HL-60 (cell line): Measurements from ENCODE around the gene ARID1B.

Source experiments
- DNase-seq, 2 experiments: peaks; one replicate each; pipeline ENCODE4 v3.0.0-alpha.2; 2010 to 2020; ENCODE audit warnings: low read depth in 1 of 2, low spot score in 1 of 2
- H3K27ac ChIP-seq: fragments of 250-450 bp; sonication (Bioruptor Pico); replicated peaks from 2 replicates; pipeline ENCODE4 v1.5.1; 2020; ENCODE audit warnings: mild to moderate bottlenecking, moderate library complexity
- H3K27me3 ChIP-seq: fragments of 250-450 bp; sonication (Bioruptor Pico); 2 replicates; pipeline ENCODE4 v1.5.1; 2021; ENCODE audit warnings: mild to moderate bottlenecking, moderate library complexity; ENCODE audit not compliant: insufficient read depth, poor library complexity, severe bottlenecking
- H3K4me3 ChIP-seq: replicated peaks from 2 replicates; pipeline ENCODE4 v1.5.1; 2011; ENCODE audit warnings: mild to moderate bottlenecking, control low read depth, low read length; ENCODE audit not compliant: insufficient read depth
- GABPA ChIP-seq: IDR thresholded peaks from 2 replicates; pipeline ENCODE4 v1.6.1; 2012; ENCODE audit warnings: low read depth
- POLR2AphosphoS5 ChIP-seq: IDR thresholded peaks from 2 replicates; pipeline ENCODE4 v1.6.1; 2012; ENCODE audit warnings: low read depth
- SPI1 ChIP-seq: IDR thresholded peaks from 2 replicates; pipeline ENCODE4 v1.6.1; 2012; ENCODE audit warnings: low read depth, mild to moderate bottlenecking, borderline replicate concordance
- TF ChIP-seq, protein P1 (sequence below): IDR thresholded peaks from one replicate; pipeline ENCODE4 v1.5.1; 2011; ENCODE audit warnings: low read length, control low read depth, inconsistent platforms; ENCODE audit not compliant: insufficient read depth
- TF ChIP-seq, protein P2 (sequence below): IDR thresholded peaks from 2 replicates; pipeline ENCODE4 v1.6.1; 2012; ENCODE audit warnings: low read depth; ENCODE audit not compliant: insufficient replicate concordance

ARID1B gene

DNA sequence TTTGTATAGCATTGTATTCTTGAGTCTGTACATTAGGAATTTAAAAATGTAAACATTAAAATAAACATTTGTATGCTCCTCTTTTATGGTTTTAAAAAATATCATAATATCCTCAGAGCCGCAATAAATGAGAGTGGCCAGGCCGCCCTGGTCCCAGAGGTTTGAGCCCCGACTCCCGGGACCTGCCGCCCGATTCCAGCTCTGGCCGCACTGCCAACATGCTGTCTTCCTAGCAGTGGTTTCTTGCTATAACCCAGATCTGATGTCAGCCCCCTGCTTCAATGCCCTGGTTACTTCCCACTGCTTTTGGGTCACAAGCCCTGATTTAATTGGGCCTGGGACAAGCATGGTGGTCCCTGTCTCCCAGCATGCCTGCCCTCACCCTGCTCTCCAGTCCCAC, 5.4 kb upstream of the ARID1B start:
- H3K4me3 ChIP-seq, result no peak overlapping the region
- H3K27ac ChIP-seq, result no peak overlapping the region
- DNase-seq, result no peak
- no peaks in the 10 kb centered on the region for H3K27me3 ChIP-seq
- no peak for TF ChIP-seq SPI1
- no peak for TF ChIP-seq GABPA
- TF ChIP-seq POLR2AphosphoS5, result no peak
- TF ChIP-seq, protein P1, sequence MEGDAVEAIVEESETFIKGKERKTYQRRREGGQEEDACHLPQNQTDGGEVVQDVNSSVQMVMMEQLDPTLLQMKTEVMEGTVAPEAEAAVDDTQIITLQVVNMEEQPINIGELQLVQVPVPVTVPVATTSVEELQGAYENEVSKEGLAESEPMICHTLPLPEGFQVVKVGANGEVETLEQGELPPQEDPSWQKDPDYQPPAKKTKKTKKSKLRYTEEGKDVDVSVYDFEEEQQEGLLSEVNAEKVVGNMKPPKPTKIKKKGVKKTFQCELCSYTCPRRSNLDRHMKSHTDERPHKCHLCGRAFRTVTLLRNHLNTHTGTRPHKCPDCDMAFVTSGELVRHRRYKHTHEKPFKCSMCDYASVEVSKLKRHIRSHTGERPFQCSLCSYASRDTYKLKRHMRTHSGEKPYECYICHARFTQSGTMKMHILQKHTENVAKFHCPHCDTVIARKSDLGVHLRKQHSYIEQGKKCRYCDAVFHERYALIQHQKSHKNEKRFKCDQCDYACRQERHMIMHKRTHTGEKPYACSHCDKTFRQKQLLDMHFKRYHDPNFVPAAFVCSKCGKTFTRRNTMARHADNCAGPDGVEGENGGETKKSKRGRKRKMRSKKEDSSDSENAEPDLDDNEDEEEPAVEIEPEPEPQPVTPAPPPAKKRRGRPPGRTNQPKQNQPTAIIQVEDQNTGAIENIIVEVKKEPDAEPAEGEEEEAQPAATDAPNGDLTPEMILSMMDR, result no peak
- TF ChIP-seq, protein P2, sequence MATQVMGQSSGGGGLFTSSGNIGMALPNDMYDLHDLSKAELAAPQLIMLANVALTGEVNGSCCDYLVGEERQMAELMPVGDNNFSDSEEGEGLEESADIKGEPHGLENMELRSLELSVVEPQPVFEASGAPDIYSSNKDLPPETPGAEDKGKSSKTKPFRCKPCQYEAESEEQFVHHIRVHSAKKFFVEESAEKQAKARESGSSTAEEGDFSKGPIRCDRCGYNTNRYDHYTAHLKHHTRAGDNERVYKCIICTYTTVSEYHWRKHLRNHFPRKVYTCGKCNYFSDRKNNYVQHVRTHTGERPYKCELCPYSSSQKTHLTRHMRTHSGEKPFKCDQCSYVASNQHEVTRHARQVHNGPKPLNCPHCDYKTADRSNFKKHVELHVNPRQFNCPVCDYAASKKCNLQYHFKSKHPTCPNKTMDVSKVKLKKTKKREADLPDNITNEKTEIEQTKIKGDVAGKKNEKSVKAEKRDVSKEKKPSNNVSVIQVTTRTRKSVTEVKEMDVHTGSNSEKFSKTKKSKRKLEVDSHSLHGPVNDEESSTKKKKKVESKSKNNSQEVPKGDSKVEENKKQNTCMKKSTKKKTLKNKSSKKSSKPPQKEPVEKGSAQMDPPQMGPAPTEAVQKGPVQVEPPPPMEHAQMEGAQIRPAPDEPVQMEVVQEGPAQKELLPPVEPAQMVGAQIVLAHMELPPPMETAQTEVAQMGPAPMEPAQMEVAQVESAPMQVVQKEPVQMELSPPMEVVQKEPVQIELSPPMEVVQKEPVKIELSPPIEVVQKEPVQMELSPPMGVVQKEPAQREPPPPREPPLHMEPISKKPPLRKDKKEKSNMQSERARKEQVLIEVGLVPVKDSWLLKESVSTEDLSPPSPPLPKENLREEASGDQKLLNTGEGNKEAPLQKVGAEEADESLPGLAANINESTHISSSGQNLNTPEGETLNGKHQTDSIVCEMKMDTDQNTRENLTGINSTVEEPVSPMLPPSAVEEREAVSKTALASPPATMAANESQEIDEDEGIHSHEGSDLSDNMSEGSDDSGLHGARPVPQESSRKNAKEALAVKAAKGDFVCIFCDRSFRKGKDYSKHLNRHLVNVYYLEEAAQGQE, result no peak

DNA sequence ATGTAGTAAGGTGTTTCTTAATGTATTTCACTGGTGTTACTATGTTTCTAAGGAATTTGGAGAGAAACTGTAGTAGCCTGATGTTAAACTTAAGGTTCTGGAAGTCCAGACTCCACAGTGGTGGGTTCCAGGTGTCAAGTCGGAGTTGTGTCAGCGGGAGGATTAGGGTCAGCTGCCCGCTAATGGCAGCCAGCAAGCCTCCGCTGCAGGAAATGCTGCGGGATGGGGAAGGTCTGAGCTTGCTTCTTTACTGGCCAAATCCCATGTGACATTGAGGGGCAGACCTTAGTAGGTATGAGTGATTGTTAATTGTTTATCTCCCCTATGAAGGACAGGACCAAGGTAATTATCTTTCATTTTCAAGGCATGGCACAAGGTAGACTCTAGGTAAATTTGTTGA, 3.7 kb upstream of the ARID1B start:
- Histone ChIP-seq H3K4me3 (no peak overlapping the region), H3K27me3 (no peaks in the 10 kb centered on the region), H3K27ac (no peak overlapping the region)
- no peak for DNase-seq
- TF ChIP-seq, protein P1, result no peak
- TF ChIP-seq, protein P2, result no peak
- TF ChIP-seq GABPA, result no peak
- TF ChIP-seq SPI1, result no peak
- no peak for TF ChIP-seq POLR2AphosphoS5

DNA sequence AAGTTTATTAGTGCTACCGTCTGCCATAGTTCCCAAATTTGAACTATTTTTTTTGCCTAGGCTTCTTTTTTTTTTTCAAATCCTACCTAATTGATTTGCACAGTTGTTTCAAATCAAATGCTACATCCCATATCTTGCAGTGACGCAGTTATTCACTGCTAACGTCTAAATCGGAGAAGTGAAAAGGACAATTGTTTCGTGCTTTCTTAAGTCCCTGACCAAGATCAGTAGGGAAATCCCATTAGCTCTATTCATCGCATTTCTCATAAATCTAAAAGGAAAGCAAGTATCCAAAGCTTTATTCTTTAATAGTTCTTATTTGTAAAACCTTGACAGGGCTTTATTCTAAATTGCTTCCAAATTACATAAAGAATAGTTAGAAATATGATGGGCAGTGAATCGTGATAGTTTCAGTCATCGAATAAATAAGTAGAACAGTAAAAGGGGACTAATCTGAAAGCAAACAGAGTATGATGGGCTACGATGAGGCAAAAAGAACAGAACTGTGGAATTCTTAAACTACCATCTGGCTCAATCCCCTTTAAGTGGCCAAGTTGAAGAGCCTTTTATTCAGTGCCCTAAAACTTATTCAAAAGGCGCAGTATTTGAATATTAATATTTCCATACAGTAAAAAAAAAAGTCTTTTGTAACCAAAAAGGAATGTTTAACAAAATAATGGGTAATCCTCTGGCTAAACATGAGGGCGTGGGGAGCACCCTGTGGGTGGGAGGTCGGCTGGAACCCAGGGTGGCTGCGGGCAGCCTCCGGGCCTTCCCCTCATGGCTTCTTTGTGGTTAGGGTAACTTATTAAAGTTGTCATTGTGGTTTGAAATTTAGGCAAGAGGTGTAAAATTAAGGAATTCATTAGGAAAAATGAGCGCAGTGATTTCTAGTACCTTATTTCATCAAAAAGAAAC, 3.0 kb upstream of the ARID1B start:
- H3K4me3 ChIP-seq, result no peak overlapping the region
- no peak overlapping the region for H3K27ac ChIP-seq
- no peak for DNase-seq
- TF ChIP-seq, protein P1, result no peak
- TF ChIP-seq SPI1 (no peak), POLR2AphosphoS5 (no peak), GABPA (no peak)
- TF ChIP-seq, protein P2, result no peak
- no peaks in the 10 kb centered on the region for H3K27me3 ChIP-seq
